NK-92 (cell line): Measurements from ENCODE around the gene LAMB1.

Experiments
- DNase-seq: peaks from one replicate; lab custom pipeline; 2025; ENCODE audit not compliant: unreplicated experiment; lab: John Stamatoyannopoulos, UW

The LAMB1 gene

GRCh38 chr7:107948645-107949442 is 54.1 kb downstream of the LAMB1 start:
- DNase-seq = no peak

GRCh38 chr7:107946881-107947280 is 56.1 kb downstream of the LAMB1 start:
- DNase-seq = no peak

DNA sequence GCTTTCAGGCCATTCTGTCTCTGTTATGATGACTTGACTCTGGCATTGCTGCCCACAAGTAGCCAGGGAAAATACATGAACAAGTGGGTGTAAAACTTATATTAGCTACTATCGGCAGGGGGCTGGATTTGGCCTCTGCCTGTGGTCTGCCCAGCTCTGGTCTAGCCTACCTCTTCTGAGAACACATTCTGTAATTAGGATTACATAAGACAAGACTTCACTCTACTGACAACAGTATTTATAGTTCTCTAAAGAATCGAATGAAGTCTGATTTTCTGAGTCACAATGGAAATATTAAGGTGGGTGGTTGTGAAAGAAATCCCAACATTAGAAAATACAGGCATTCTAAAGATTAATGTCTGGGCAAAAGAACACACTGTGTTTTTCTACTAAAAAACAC is 56.5 kb downstream of the LAMB1 start:
- no peak for DNase-seq

DNA sequence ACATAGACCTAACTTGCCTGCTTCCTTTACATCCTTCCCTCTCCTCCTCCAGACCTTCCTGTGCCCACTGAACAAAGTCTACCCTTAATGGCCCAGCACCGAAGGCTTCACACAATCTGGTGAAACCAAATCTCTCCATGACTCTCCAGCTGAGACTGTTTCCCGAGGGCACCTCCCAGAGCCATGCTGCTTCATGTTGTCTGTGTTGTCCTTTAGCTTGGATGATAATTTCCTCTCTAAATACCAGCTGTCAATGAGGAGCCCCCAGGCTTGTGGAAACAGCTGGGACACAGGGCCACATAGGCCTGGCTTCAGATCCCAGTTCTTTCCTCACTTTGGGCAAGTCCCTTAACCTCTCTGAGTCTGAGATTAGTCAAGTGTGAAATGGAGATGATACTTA is 57.6 kb downstream of the LAMB1 start:
- DNase-seq = no peak

DNA sequence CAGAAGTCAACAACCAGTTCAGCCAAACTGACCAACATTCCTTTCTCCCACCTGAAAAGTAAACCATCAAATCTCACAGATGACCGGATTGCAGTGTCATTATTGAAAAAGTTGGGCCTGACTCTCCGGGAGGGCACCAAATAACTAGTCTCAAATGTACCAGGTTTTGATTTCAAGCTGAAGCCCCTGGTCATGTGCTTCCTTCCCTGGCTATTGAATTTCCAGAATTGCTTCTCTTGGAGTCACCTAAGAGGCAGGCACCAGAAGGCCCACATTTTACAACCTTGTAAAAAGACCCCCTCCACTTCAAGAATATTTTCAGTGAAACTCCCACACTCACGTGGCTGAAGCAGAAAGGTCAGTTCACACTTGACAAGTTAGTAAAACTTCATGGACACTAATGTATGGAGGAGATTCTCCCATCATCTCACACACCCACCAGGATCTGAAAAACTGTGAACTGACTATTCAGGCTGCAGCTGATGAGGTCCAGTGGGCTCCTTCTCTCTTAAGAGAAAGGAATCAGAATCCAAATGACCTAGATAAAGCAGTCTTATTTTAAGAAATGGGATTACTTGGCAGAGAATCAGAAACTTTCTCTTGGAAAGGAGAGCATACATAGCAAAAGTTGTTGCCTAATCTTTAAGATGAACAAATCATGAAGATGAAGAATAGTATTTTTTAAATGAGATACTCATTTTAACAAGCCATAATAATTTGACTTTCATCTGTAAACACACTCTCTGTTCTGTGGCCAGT is 58.4 kb downstream of the LAMB1 start:
- DNase-seq = no peak

- DNase-seq = no peak
Observed at GRCh38 chr7:107943018-107943417, 59.9 kb downstream of the LAMB1 start.

DNA sequence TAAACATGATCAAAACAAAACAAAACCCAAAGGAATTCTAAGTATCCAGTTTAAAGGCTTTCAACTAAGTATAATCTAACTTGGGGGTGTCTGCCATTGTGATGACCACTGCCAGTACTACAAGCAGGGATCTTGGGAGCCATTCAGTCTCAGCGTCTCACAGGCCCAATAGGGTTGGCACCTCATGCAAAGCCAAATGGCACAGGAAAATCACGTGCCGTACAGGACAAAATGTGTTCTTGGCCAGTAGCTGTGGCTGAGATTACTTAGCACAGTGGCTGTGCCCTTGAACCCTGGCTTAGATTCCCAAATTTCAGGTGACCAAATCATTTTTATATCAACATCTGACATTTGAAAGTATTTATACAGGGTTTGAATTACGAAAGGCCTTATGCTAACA is 62.0 kb downstream of the LAMB1 start:
- no peak for DNase-seq

DNA sequence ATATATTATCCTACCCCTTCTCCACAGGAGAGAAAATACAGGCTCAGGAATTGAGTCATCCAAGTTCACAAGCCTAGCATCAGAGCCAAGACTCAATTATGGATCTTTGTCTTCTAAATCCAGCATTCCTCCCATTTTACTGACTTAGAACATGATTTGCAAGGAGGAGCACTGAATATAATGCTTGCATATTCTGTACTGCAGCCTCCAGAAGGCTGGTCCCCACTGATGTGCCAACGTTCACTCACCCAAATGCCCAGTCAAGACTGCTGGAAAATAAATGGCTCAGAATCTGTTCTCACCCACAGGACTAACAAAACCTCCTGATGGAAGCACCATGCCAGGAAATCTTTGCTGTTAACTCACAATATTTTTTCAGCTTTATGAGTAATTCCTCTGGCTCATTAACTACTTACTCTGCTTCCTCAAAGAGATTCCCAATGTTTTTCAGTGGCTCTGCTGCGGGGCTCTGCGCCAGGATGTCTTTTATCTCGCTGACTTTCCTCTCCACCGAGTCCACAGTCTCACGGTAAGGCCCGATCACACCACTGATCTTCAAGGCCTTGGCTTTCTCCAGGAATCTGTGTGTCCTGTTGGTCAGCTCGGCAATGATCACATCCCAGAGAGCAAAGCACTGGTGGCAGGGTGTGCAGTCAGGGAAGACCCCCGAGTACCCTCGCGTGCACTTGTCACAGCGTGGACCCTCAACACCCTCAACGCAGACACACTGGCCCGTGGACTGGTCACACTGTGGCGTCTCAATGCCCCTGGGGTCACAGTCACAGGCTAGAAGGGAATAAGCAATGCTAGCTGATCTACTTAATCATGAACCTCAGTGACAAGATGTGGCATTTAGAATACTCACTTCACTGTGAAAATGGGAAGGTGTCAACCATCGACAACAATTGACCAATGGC is 63.1 kb downstream of the LAMB1 start:
- DNase-seq = no peak

DNA sequence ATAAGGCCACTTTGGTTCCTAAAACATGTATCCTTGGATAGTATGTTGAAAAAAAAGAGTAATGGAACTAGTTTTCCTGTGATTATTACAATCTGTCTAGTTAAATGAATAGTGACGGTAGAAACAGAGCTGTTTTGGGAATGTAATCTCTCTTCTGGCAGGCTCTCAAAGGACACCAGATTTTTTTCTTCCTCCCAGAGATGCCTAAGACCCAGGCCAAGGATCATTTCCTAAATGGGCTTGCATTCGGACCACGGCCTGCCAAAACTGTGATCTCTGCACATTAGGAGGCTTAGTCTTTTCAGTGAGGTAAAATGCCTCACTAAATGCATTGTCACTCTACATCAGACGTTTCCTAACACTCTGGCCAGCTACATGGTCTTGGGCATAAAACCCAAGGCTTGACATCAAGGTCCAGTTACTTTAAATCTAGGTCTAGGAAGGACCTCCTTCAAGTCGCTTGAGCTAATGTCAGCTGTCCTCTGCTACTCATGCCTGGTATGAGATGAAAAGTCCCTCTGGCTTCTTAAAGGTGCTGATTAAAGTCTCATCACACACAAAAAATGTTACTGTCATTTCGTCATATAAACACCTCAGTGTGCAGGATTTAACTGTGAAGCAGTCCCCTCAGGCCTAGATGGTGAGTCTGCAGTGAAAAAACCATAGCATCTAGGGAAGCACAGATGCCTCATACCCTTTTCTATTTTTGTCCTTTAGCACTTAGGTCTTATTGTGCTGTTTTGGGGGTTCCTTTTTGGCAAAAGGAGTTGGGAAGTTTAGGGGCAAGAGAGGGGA is 64.3 kb downstream of the LAMB1 start:
- DNase-seq = no peak

DNA sequence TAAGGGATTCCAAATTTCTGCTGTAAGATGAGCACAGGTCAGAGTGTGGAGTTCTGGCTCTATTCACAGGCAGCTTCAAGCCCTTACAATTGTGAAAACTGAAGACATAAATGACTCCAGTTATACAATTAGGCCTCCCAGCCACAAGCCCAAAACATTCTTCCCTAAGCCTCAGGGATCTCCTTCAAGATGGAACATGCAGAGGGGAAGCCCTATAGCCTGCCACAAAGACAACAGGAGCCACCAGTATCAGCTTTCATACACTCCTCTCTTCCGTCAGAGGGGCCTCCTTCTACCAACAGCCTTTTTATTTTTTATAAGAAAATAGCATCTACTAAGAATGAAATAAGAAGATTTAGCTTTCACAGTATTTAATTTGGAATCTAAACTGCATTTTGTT is 65.4 kb downstream of the LAMB1 start:
- DNase-seq = no peak

- DNase-seq = no peak
Observed at GRCh38 chr7:107936312-107936711, 66.6 kb downstream of the LAMB1 start.

DNA sequence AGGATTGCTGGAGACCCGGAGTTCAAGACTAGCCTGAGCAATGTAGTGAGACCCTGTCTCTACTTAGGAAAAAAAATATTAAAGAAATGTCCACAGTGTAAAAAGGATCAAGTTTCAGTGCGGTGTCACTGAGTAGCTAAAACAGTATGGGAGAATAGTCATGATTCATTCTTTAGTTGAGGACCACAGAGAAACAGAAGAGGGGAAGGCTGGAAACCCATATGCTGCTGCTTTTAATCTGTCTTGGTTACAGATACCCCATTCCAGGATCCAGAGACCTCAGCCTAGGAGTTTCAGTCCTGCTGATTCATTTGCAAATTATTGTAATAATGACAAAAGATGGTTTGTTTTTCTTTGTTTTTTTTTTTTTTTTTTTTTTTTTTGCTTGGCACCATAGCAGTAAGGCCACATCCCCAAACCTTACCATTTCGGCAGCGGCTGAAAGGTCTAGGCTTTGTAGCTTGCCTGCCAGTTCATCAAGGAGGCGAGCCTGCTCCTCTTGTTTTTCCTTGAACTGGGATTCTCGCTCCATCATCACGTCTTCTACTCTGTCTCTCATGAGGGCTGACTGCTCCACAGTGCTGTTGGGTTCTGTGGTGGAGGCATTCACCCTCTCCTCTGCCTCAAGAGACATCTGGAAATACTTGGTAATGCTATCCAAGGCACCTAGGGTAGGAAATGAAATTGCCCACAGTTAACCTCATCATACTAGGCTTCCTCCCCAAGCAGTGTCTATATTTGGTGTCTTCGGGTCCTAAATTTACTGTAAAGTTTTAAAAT is 67.8 kb downstream of the LAMB1 start:
- DNase-seq = no peak

GRCh38 chr7:107933386-107934013 is 69.5 kb downstream of the LAMB1 start:
- DNase-seq = no peak

- no peak for DNase-seq
Observed at GRCh38 chr7:107932805-107933204, 70.2 kb downstream of the LAMB1 start.

GRCh38 chr7:107931740-107932515 is 71.0 kb downstream of the LAMB1 start:
- DNase-seq = no peak

DNA sequence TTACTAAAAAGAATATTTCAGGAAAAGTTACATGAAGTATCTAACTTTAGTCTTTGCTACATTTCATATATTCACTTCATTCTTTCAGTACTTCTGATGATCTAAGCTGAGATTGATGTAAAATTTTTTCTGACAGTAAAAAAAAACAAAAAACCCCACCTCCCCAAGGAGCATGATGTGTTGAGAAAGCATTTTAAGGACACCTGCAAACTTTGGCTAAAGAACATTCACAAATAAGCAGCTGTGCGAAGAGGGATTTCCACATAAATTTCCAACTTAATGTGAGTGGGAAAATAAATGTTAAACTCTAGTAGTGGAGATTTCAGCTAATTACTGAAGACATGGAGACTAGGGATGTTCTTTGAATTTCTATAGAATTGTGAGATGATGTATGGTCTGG is 76.5 kb downstream of the LAMB1 start:
- DNase-seq = no peak

DNA sequence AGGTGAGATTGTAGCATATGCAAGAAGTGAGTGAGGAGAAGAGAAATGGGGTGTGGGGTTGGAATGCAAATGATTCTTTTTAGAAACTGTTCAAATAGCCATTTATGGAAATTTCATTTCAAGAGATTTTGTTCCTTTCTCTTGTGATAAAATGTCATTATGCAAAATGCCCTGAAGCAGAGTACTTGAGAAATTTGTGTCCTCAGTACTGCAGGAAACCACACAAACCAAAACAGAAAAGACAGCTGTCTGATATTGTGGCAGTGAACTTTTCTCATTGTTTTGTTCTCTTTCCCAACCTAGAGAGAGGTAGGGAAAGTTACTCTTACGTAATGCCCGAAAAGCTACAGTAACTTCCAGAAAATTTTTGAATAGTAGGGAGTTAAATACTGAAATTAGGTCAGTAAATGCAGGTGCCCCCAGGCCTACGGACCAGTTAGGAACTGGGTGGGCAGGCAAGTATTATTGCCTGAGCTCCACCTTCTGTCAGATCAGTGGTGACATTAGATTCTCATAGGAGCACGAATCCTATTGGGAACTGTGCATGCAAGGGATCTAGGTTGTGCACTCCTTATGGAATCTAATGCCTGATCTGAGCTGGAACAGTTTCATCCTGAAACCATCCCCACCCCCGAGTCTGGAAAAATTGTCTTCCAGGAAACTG is 78.0 kb downstream of the LAMB1 start:
- no peak for DNase-seq

- DNase-seq = no peak
Observed at GRCh38 chr7:107922886-107923285, 80.1 kb downstream of the LAMB1 start.
